A549 (cell line): ENCODE results near the gene ARHGAP26. TPM values are rescaled to one million over a fixed set of nuclear protein-coding genes. Genes with fewer than 3 reads are reported as not detected.
"Not testable (repeated sequence)": the region's sequence is repeated elsewhere in the genome, so short reads cannot be mapped to it uniquely, and the experiment has no call there.

Experiments used
- ATAC-seq, 2 experiments: fragments of 200-7000 bp in 1 of 2; fragments of >200 bp in 1 of 2; cut with Nextera tagmentation in 1 of 2; cut with Tn5 transposase in 1 of 2; 3 replicates each; pipeline versions ENCODE4 v1.8.0 to v1.9.1; 2018 to 2020; ENCODE audit warnings: mild to moderate bottlenecking in 1 of 2, moderate library complexity in 1 of 2
- CTCF ChIA-PET: fragments of 300-600 bp; sonication (Branson Sonifier 250); formaldehyde crosslinking; extraction: SDS; loops from one replicate; lab custom pipeline; 2021; ENCODE audit warnings: antibody characterized with exemption, inconsistent platforms; lab: Yijun Ruan, JAX
- POLR2A ChIA-PET: fragments of 350-600 bp; formaldehyde crosslinking; extraction: SDS; loops from one replicate; lab custom pipeline; 2021; ENCODE audit warnings: antibody characterized with exemption, inconsistent platforms; lab: Yijun Ruan, JAX
- DNase-seq, 2 experiments: peaks; one replicate each; pipeline versions ENCODE4 v3.0.0 to v3.0.0-alpha.2; 2011 to 2016; ENCODE audit warnings: low read depth in 1 of 2, low spot score in 1 of 2
- FAIRE-seq: peaks from 2 replicates; lab custom pipeline; 2011; peaks lifted over from hg19 to GRCh38; lab: Jason Lieb, UNC
- H3K27ac ChIP-seq, 2 experiments: fragments of >200 bp; sonication (Bioruptor Twin); formaldehyde crosslinking; 3 replicates each; pipeline ENCODE4 v1.5.1; 2016 to 2017
- H3K4me1 ChIP-seq: fragments of >200 bp; sonication (Bioruptor Twin); formaldehyde crosslinking; 3 replicates; pipeline ENCODE4 v1.6.1; 2016
- H3K4me2 ChIP-seq: fragments of >200 bp; sonication (Bioruptor Twin); formaldehyde crosslinking; 3 replicates; pipeline ENCODE4 v1.6.1; 2016
- H3K4me3 ChIP-seq: fragments of >200 bp; sonication (Bioruptor Twin); formaldehyde crosslinking; 3 replicates; pipeline ENCODE4 v1.5.1; 2016
- H3K9me3 ChIP-seq: fragments of >200 bp; sonication (Bioruptor Twin); formaldehyde crosslinking; 3 replicates; pipeline ENCODE4 v1.6.1; 2016
- BCL3 ChIP-seq: fragments of >200 bp; sonication (Bioruptor Twin); formaldehyde crosslinking; IDR thresholded peaks from 3 replicates; pipeline ENCODE4 v1.6.1; 2016
- BHLHE40 ChIP-seq: IDR thresholded peaks from 2 replicates; pipeline ENCODE4 v1.6.1; 2012; ENCODE audit warnings: low read depth, low read length, inconsistent platforms
- CBX2 ChIP-seq: fragments of 200-600 bp; sonication (generic); IDR thresholded peaks from 2 replicates; pipeline ENCODE4 v1.6.1; 2016; ENCODE audit warnings: low read depth, mild to moderate bottlenecking, borderline replicate concordance
- CEBPB ChIP-seq, 2 experiments: fragments of >200 bp in 1 of 2; sonication (Bioruptor Twin) in 1 of 2; formaldehyde crosslinking in 1 of 2; IDR thresholded peaks; 2 replicates each; pipeline ENCODE4 v1.6.1; 2012 to 2016
- CHD2 ChIP-seq: fragments of 150-350 bp; IDR thresholded peaks from 2 replicates; pipeline ENCODE4 v1.6.1; 2014; ENCODE audit warnings: low read length; ENCODE audit not compliant: partially characterized antibody
- CHD4 ChIP-seq: fragments of 200-600 bp; sonication (generic); IDR thresholded peaks from 2 replicates; pipeline ENCODE4 v1.6.1; 2016; ENCODE audit warnings: antibody characterized with exemption, mild to moderate bottlenecking, borderline replicate concordance
- E2F6 ChIP-seq: IDR thresholded peaks from 2 replicates; pipeline ENCODE4 v1.6.1; 2012; ENCODE audit warnings: low read depth, borderline replicate concordance
- GATA3 ChIP-seq: IDR thresholded peaks from 2 replicates; pipeline ENCODE4 v1.6.1; 2012; ENCODE audit warnings: borderline replicate concordance
- HDAC2 ChIP-seq: fragments of 200-600 bp; sonication (generic); IDR thresholded peaks from 2 replicates; pipeline ENCODE4 v1.6.1; 2016
- HEYL ChIP-seq: fragments of 250-450 bp; sonication (Bioruptor Pico); IDR thresholded peaks from 2 replicates; pipeline ENCODE4 v1.8.0; 2021; ENCODE audit warnings: mild to moderate bottlenecking, moderate library complexity
- HMGXB4 ChIP-seq: fragments of 250-450 bp; sonication (Bioruptor Pico); IDR thresholded peaks from 2 replicates; pipeline ENCODE4 v1.5.0; 2021; ENCODE audit warnings: mild to moderate bottlenecking, moderate library complexity, borderline replicate concordance
- HOXA7 ChIP-seq: fragments of 250-450 bp; sonication (Bioruptor Pico); IDR thresholded peaks from 2 replicates; pipeline ENCODE4 v1.5.0; 2020; ENCODE audit warnings: mild to moderate bottlenecking, moderate library complexity
- HOXB13 ChIP-seq: fragments of 250-450 bp; sonication (Bioruptor Pico); IDR thresholded peaks from 2 replicates; pipeline ENCODE4 v1.5.0; 2020; ENCODE audit warnings: low read depth, mild to moderate bottlenecking, moderate library complexity
- JUNB ChIP-seq: fragments of >200 bp; sonication (Bioruptor Twin); formaldehyde crosslinking; IDR thresholded peaks from 2 replicates; pipeline ENCODE4 v1.6.1; 2016
- KDM5A ChIP-seq: fragments of 200-600 bp; sonication (generic); IDR thresholded peaks from 2 replicates; pipeline ENCODE4 v1.6.1; 2016; ENCODE audit warnings: antibody characterized with exemption, mild to moderate bottlenecking
- MAFK ChIP-seq: fragments of 450-650 bp; IDR thresholded peaks from 2 replicates; pipeline ENCODE4 v1.6.1; 2014; ENCODE audit not compliant: partially characterized antibody
- MAZ ChIP-seq: fragments of 150-350 bp; IDR thresholded peaks from 2 replicates; pipeline ENCODE4 v1.6.1; 2014; ENCODE audit warnings: antibody characterized with exemption, low read depth, low read length, borderline replicate concordance
- NFE2L2 ChIP-seq: fragments of 150-350 bp; conservative IDR thresholded peaks from 2 replicates; pipeline ENCODE4 v1.6.1; 2014; ENCODE audit warnings: low read length
- NPAS2 ChIP-seq: fragments of 250-450 bp; sonication (Bioruptor Pico); IDR thresholded peaks from 2 replicates; pipeline ENCODE4 v1.8.0; 2022; ENCODE audit warnings: mild to moderate bottlenecking, moderate library complexity, borderline replicate concordance
- PBX3 ChIP-seq: IDR thresholded peaks from 2 replicates; pipeline ENCODE4 v1.6.1; 2012
- RAD21 ChIP-seq, 2 experiments: fragments of >200 bp in 1 of 2; sonication (Bioruptor Twin) in 1 of 2; formaldehyde crosslinking in 1 of 2; IDR thresholded peaks in 1 of 2; conservative IDR thresholded peaks in 1 of 2; 2 replicates in 1 of 2; 3 replicates in 1 of 2; pipeline ENCODE4 v1.6.1; 2012 to 2018; ENCODE audit warnings: inconsistent platforms in 1 of 2
- RCOR1 ChIP-seq: fragments of 150-350 bp; IDR thresholded peaks from 2 replicates; pipeline ENCODE4 v1.6.1; 2014; ENCODE audit warnings: antibody characterized with exemption, low read length, low read depth
- SMC3 ChIP-seq: fragments of >200 bp; sonication (Bioruptor Twin); formaldehyde crosslinking; IDR thresholded peaks from 3 replicates; pipeline ENCODE4 v1.6.1; 2018; ENCODE audit warnings: inconsistent platforms
- ZSCAN20 ChIP-seq: fragments of 250-450 bp; sonication (Bioruptor Pico); IDR thresholded peaks from 2 replicates; pipeline ENCODE4 v1.8.0; 2022; ENCODE audit warnings: mild to moderate bottlenecking, moderate library complexity
- WGBS: methylation state at CpG from one replicate; pipeline ENCODE4 v1.1.6; 2017; ENCODE audit errors: missing lambda C conversion rate; 5-methylcytosine and 5-hydroxymethylcytosine counted together
- polyA plus RNA-seq, 4 experiments: library from polyadenylated mRNA; depleted of rRNA in 3 of 4; stranded (reverse); fragments of >200 nt; fragmentation: RNase III in 1 of 4; extraction: RNeasy Plus Mini Kit Qiagen cat#74134 plus additional on column Dnase treatment in 1 of 4; gene quantifications; 2 replicates in 3 of 4; 3 replicates in 1 of 4; pipeline ENCODE4 v1.2.3, GENCODE V29; 2011 to 2017

ARHGAP26 gene
- polyA plus RNA-seq, 2 of the 4 experiments (the other 2 are of a cell fraction) = 6.6 to 19.1 TPM

GRCh38 chr5:143118222-143118621 is 348.0 kb downstream of the ARHGAP26 start:
- H3K4me2 ChIP-seq = no peak overlapping the region
- no peaks in the 10 kb centered on the region for H3K4me1 ChIP-seq
- no peak for DNase-seq
- no peaks in the 10 kb centered on the region for H3K9me3 ChIP-seq
- CTCF ChIA-PET = interaction anchor here (0.7 to 3.5 kb wide), 2 partner anchors 9 to 12 kb away, joined by 4 to 14 read pairs; no protein-coding TSS in a partner anchor
- 94% methylated on average over 3 of the region's 3 CpGs for WGBS
- FAIRE-seq = no peak
- POLR2A ChIA-PET = no interaction called here
- TF ChIP-seq KDM5A (no peak), RCOR1 (no peak), CHD2 (no peak), BHLHE40 (no peak), GATA3 (no peak), MAFK (no peak), JUNB (no peak), RAD21 (conservative IDR thresholded peaks at IDR 0.05 in 1 of 2, IDR thresholded peaks at IDR 0.05 in 1 of 2) (no peak), BCL3 (no peak), ZSCAN20 (no peak)
- TF ChIP-seq, all 56 proteins: peak for 0
- no peak overlapping the region for H3K27ac ChIP-seq
- no peak overlapping the region for H3K4me3 ChIP-seq
- ATAC-seq = peak in 1 of 2 experiments; percentile 23; a peak in 1 of 6 replicates

GRCh38 chr5:143118818-143119217 is 348.6 kb downstream of the ARHGAP26 start:
- WGBS = 92% methylated on average over 3 of the region's 3 CpGs
- H3K4me2 ChIP-seq, POLR2A ChIA-PET, DNase-seq, H3K9me3 ChIP-seq, ATAC-seq, H3K4me1 ChIP-seq, H3K4me3 ChIP-seq, FAIRE-seq: not testable (repeated sequence)
- CTCF ChIA-PET = interaction anchor here (0.9 to 3.5 kb wide), 4 partner anchors 9 to 22 kb away, joined by 3 to 14 read pairs (median 3); no protein-coding TSS in a partner anchor
- H3K27ac ChIP-seq = 0 out of 6 replicates have a peak overlapping the region, but pooled peaks of 1 of the 2 experiments have one; percentile 6

- no peaks in the 10 kb centered on the region for H3K9me3 ChIP-seq
- FAIRE-seq (no peak), DNase-seq (no peak), ATAC-seq (no peak)
- ChIA-PET CTCF (interaction anchor here (0.9 to 3.5 kb wide), 4 partner anchors 10 to 21 kb away, joined by 3 to 14 read pairs (median 3); no protein-coding TSS in a partner anchor), POLR2A (no interaction called here)
- no peak overlapping the region for H3K4me3 ChIP-seq
- WGBS = 84% methylated on average over 2 of the region's 2 CpGs
- H3K4me1 ChIP-seq = no peaks in the 10 kb centered on the region
- H3K27ac ChIP-seq = 0 out of 6 replicates have a peak overlapping the region, but pooled peaks of 1 of the 2 experiments have one; percentile 6
- TF ChIP-seq CBX2 (no peak), CHD4 (no peak), BHLHE40 (no peak), E2F6 (no peak), CEBPB (IDR thresholded peaks at IDR 0.05) (no peak), HOXA7 (CRISPR knock-in tag) (no peak)
- no peak overlapping the region for H3K4me2 ChIP-seq
Measured at GRCh38 chr5:143119291-143119769, 349.2 kb downstream of the ARHGAP26 start.

GRCh38 chr5:143119881-143120341 is 349.7 kb downstream of the ARHGAP26 start:
- ChIA-PET POLR2A (no interaction called here), CTCF (interaction anchor here (1.3 to 3.5 kb wide), 3 partner anchors 10 to 16 kb away, joined by 3 to 14 read pairs (median 3); no protein-coding TSS in a partner anchor)
- 80% methylated on average over 3 of the region's 3 CpGs for WGBS
- Histone ChIP-seq H3K9me3 (no peaks in the 10 kb centered on the region), H3K4me2 (no peak overlapping the region), H3K4me3 (no peak overlapping the region), H3K27ac (no peak overlapping the region), H3K4me1 (no peaks in the 10 kb centered on the region; the same call in 2 of the 3 replicates)
- no peak for FAIRE-seq
- no peak for DNase-seq
- ATAC-seq = no peak
- no peak for TF ChIP-seq PBX3
- no peak for TF ChIP-seq NFE2L2
- TF ChIP-seq ZSCAN20 = no peak
- TF ChIP-seq SMC3 = no peak
- no peak for TF ChIP-seq RCOR1
- no peak for TF ChIP-seq HDAC2
- TF ChIP-seq HEYL (CRISPR knock-in tag) = no peak
- no peak for TF ChIP-seq NPAS2 (CRISPR knock-in tag)
- no peak for TF ChIP-seq HOXA7 (CRISPR knock-in tag)
- no peak for TF ChIP-seq HMGXB4 (CRISPR knock-in tag)
- no peak for TF ChIP-seq MAZ
- no peak for TF ChIP-seq RAD21 (conservative IDR thresholded peaks at IDR 0.05 in 1 of 2, IDR thresholded peaks at IDR 0.05 in 1 of 2)
- TF ChIP-seq HOXB13 (CRISPR knock-in tag) = no peak
